ENCODE results near the gene SLC13A3. TPM values are rescaled to one million over a fixed set of nuclear protein-coding genes. Genes with fewer than 3 reads are reported as not detected.

Gene SLC13A3
- polyA plus RNA-seq, 3 donors from 2014 or later, result 0.26 TPM; not detected in 2

GRCh38 chr20:46575394-46575793 lies 75.9 kb downstream of the SLC13A3 start:
- Mint-ChIP-seq H3K9me3 (no peaks in the 10 kb centered on the region), H3K4me3 (no peak overlapping the region), H3K36me3 (no peaks in the 10 kb centered on the region), H3K27ac (no peak overlapping the region), H3K4me1 (no peaks in the 10 kb centered on the region), H3K27me3 (ENCODE audit: low read depth in 3 of 3) (peaks cover 6 to 9% (median 8%) of the 10 kb centered on the region in 3 donors)
- no peak for DNase-seq

GRCh38 chr20:46573788-46574584 lies 77.3 kb downstream of the SLC13A3 start:
- Mint-ChIP-seq H3K9me3 (no peaks in the 10 kb centered on the region), H3K4me3 (no peak overlapping the region), H3K4me1 (no peaks in the 10 kb centered on the region), H3K27ac (no peak overlapping the region), H3K27me3 (ENCODE audit: low read depth in 3 of 3) (peaks cover 6 to 11% (median 8%) of the 10 kb centered on the region in 3 donors), H3K36me3 (no peaks in the 10 kb centered on the region)
- DNase-seq, result no peak

- H3K4me1 Mint-ChIP-seq, result no peaks in the 10 kb centered on the region
- DNase-seq, result no peak
- H3K27ac Mint-ChIP-seq, result no peak overlapping the region
- H3K9me3 Mint-ChIP-seq, result no peaks in the 10 kb centered on the region
- no peak overlapping the region for H3K4me3 Mint-ChIP-seq
- H3K36me3 Mint-ChIP-seq, result no peaks in the 10 kb centered on the region
- peaks cover 6 to 11% (median 8%) of the 10 kb centered on the region in 3 donors for H3K27me3 Mint-ChIP-seq (ENCODE audit: low read depth in 3 of 3)
Observed at GRCh38 chr20:46573234-46573633, 78.0 kb downstream of the SLC13A3 start.

GRCh38 chr20:46572790-46573189 lies 78.5 kb downstream of the SLC13A3 start:
- no peaks in the 10 kb centered on the region for H3K4me1 Mint-ChIP-seq
- H3K9me3 Mint-ChIP-seq, result no peaks in the 10 kb centered on the region
- DNase-seq, result no peak
- H3K27ac Mint-ChIP-seq, result no peak overlapping the region
- no peak overlapping the region for H3K4me3 Mint-ChIP-seq
- peaks cover 3 to 11% (median 8%) of the 10 kb centered on the region in 3 donors for H3K27me3 Mint-ChIP-seq (ENCODE audit: low read depth in 3 of 3)
- H3K36me3 Mint-ChIP-seq, result no peaks in the 10 kb centered on the region

GRCh38 chr20:46572153-46572552 lies 79.1 kb downstream of the SLC13A3 start:
- no peak for DNase-seq
- Mint-ChIP-seq H3K9me3 (no peaks in the 10 kb centered on the region), H3K4me3 (no peak overlapping the region)

GRCh38 chr20:46571418-46571817 lies 79.8 kb downstream of the SLC13A3 start:
- Mint-ChIP-seq H3K4me3 (no peak overlapping the region), H3K27me3 (ENCODE audit: low read depth in 3 of 3) (peaks cover 7 to 11% (median 10%) of the 10 kb centered on the region in 3 donors), H3K27ac (no peak overlapping the region), H3K9me3 (no peaks in the 10 kb centered on the region), H3K4me1 (no peaks in the 10 kb centered on the region), H3K36me3 (no peaks in the 10 kb centered on the region)
- DNase-seq, result no peak

More at GRCh38 chr20:46572153-46572552, 79.1 kb downstream of the SLC13A3 start:
- H3K4me1 Mint-ChIP-seq, result no peaks in the 10 kb centered on the region
- peaks cover 7 to 11% (median 10%) of the 10 kb centered on the region in 3 donors for H3K27me3 Mint-ChIP-seq (ENCODE audit: low read depth in 3 of 3)
- H3K36me3 Mint-ChIP-seq, result no peaks in the 10 kb centered on the region
- H3K27ac Mint-ChIP-seq, result no peak overlapping the region

GRCh38 chr20:46570956-46571355 lies 80.3 kb downstream of the SLC13A3 start:
- H3K27ac Mint-ChIP-seq, result no peak overlapping the region
- no peaks in the 10 kb centered on the region for H3K4me1 Mint-ChIP-seq
- no peak overlapping the region for H3K4me3 Mint-ChIP-seq
- no peaks in the 10 kb centered on the region for H3K36me3 Mint-ChIP-seq
- peaks cover 7 to 11% (median 10%) of the 10 kb centered on the region in 3 donors for H3K27me3 Mint-ChIP-seq (ENCODE audit: low read depth in 3 of 3)
- no peak for DNase-seq
- H3K9me3 Mint-ChIP-seq, result no peaks in the 10 kb centered on the region

- peaks cover 6 to 9% (median 7%) of the 10 kb centered on the region in 3 donors for H3K27me3 Mint-ChIP-seq (ENCODE audit: low read depth in 3 of 3)
- H3K4me1 Mint-ChIP-seq, result no peaks in the 10 kb centered on the region
- no peak overlapping the region for H3K4me3 Mint-ChIP-seq
- no peaks in the 10 kb centered on the region for H3K36me3 Mint-ChIP-seq
- H3K27ac Mint-ChIP-seq, result no peak overlapping the region
- no peaks in the 10 kb centered on the region for H3K9me3 Mint-ChIP-seq
- DNase-seq, result no peak
Observed at GRCh38 chr20:46569961-46570360, 81.3 kb downstream of the SLC13A3 start.

- H3K4me3 Mint-ChIP-seq, result no peak overlapping the region
- DNase-seq, result no peak
- H3K36me3 Mint-ChIP-seq, result no peaks in the 10 kb centered on the region
- H3K27ac Mint-ChIP-seq, result no peak overlapping the region
- H3K9me3 Mint-ChIP-seq, result no peaks in the 10 kb centered on the region
- H3K4me1 Mint-ChIP-seq, result no peaks in the 10 kb centered on the region
- peaks cover 2 to 7% (median 7%) of the 10 kb centered on the region in 3 donors for H3K27me3 Mint-ChIP-seq (ENCODE audit: low read depth in 3 of 3)
Observed at GRCh38 chr20:46568570-46569129, 82.6 kb downstream of the SLC13A3 start.

- Mint-ChIP-seq H3K27me3 (ENCODE audit: low read depth in 3 of 3) (peaks cover 2 to 7% (median 2%) of the 10 kb centered on the region in 3 donors), H3K27ac (no peak overlapping the region), H3K36me3 (no peaks in the 10 kb centered on the region), H3K4me1 (no peaks in the 10 kb centered on the region), H3K9me3 (no peaks in the 10 kb centered on the region), H3K4me3 (no peak overlapping the region)
- DNase-seq, result no peak
Observed at GRCh38 chr20:46566125-46566524, 85.1 kb downstream of the SLC13A3 start.

GRCh38 chr20:46564241-46564957 lies 86.9 kb downstream of the SLC13A3 start:
- Mint-ChIP-seq H3K27me3 (ENCODE audit: low read depth in 3 of 3) (peaks cover under 1 to 5% (median 2%) of the 10 kb centered on the region in 3 donors), H3K9me3 (no peaks in the 10 kb centered on the region), H3K4me1 (no peaks in the 10 kb centered on the region), H3K36me3 (no peaks in the 10 kb centered on the region), H3K27ac (no peak overlapping the region), H3K4me3 (no peak overlapping the region)
- no peak for DNase-seq

GRCh38 chr20:46563860-46564221 lies 87.4 kb downstream of the SLC13A3 start:
- no peaks in the 10 kb centered on the region for H3K4me1 Mint-ChIP-seq
- no peaks in the 10 kb centered on the region for H3K36me3 Mint-ChIP-seq
- no peak overlapping the region for H3K4me3 Mint-ChIP-seq
- DNase-seq, result no peak
- no peaks in the 10 kb centered on the region for H3K9me3 Mint-ChIP-seq
- H3K27ac Mint-ChIP-seq, result no peak overlapping the region
- peaks cover 0 to 5% (median 2%) of the 10 kb centered on the region in 3 donors for H3K27me3 Mint-ChIP-seq (ENCODE audit: low read depth in 3 of 3)

GRCh38 chr20:46563170-46563859 lies 87.9 kb downstream of the SLC13A3 start:
- Mint-ChIP-seq H3K9me3 (no peaks in the 10 kb centered on the region), H3K27ac (no peak overlapping the region), H3K4me1 (no peaks in the 10 kb centered on the region), H3K27me3 (ENCODE audit: low read depth in 3 of 3) (peaks cover 0 to 5% (median 2%) of the 10 kb centered on the region in 3 donors), H3K4me3 (no peak overlapping the region), H3K36me3 (no peaks in the 10 kb centered on the region)
- DNase-seq, result no peak
